GM19372 (cell line): Measurements from ENCODE around the gene OR10R2.

Experiments used
- ATAC-seq: cut with Tn5 transposase; IDR thresholded peaks from one replicate; pipeline ENCODE4 v1.9.1; 2021; ENCODE audit warnings: mild to moderate bottlenecking, low read depth, moderate library complexity; ENCODE audit not compliant: unreplicated experiment

Gene OR10R2

DNA sequence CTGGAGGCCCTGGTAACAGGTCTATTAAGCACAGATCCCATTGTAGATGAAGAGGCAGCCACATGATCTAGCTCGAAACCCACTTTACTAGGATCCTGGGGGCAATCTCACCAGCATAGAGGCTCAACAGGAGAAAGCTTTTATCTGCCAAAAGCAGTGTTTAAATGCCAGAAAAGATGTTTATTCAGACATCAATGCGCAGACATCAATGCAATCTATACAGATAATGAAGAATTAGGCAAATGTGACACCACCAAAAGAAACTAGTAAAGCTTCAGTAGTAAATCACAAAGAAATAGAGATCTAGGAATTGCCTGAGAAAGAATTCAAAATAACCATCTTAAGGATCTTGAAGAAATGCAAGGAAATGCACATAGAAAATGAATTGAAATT, 49.6 kb downstream of the OR10R2 start:
- no peak for ATAC-seq

DNA sequence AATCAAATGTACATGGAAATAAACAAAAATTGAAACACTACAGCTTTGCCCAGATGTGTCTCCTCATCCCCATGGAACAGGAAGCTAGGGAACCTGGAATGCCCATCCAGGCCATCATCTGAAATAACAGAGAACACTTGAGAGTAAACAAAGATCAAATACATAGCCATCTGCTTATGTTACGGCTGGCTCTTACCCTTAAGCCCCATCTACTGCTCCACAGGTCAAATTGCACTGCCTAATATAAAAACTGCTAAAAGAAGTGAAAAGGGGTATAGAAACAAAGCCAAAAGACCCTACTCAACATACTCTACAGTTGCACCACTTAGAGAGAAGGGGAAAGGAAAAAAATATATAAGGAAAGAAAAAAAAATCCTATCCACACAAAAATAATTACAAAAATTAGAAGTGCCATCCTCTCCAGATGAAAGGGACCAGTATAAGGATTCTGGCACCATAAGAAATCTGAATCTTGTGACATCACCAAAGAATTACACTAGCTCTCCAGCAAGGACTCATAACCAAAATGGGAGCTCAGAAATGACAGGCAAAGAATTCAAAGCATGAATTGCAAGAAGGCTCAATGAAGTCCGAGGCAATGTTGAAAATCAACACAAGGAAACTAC, 55.3 kb downstream of the OR10R2 start:
- ATAC-seq: no peak
